NCI-H526 (cell line): Measurements from ENCODE around the gene FKBP9.
"Not testable (repeated sequence)": the region's sequence is repeated elsewhere in the genome, so short reads cannot be mapped to it uniquely, and the experiment has no call there.

ENCODE experiments used
- DNase-seq, 2 experiments: peaks; one replicate each; lab custom pipeline; 2025; lab: John Stamatoyannopoulos, UW

FKBP9 gene

GRCh38 chr7:32952876-32953275 lies 4.4 kb upstream of the FKBP9 start:
- no peak for DNase-seq

- peak; percentile 73 to 77 for DNase-seq
Measured at GRCh38 chr7:32958046-32959025, 1.1 kb downstream of the FKBP9 start.

DNA sequence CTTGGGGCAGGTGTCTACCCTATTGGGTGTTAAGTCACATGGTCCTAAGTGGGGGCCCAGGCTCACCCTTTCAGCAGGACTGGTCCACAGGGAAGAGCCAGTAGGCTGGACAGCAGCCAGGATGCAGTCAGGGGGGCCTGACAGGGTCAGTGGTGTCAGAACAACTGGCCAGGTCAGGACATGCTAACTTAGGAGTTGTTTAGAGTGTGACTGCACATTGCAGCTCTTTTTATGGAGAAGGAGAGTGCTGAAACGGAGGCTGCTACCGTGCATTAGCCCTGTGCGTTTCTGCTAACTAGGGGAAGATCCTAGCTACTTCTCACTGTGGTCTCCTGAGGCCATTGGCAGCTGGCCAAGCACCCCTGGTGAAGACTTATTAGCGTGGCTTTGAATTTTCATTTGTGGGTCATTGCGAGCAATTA lies 6.7 kb downstream of the FKBP9 start:
- peak in 1 of 2 experiments; percentile 13 for DNase-seq

DNA sequence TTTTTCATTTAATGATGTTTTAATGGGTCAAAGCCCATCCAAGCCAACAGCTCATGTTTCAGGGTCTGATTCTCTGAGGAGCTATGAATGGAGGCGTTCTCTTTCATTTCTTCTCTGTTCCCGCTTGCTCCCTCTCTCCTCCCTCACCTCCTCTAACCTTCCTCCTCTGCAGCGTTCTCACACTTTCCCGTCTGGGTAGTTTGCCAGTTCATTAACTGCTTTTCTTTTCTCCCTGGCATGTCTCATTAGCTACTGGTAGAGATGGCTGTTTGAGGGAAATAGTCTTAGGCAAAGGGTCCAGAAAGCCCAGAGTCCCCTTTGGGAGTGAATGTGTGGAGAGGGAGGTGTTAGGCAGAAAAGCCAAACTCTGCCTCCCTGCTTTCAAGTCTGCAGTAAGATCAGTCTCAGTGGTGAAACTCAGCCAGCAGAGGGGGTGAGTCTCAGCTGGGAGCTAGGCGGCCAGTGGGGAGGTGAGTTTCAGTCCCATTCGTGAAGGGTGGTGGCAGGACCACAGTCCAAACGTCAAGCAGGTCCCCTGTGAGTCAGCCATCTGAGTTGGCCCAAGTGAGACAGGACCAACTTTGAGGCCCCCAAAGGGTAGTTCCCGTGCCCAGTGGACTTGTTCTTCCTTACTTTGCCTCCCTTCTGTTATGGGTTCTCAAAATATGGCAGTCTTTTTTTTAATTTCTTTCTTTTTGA lies 7.4 kb downstream of the FKBP9 start:
- not testable (repeated sequence) for DNase-seq

DNA sequence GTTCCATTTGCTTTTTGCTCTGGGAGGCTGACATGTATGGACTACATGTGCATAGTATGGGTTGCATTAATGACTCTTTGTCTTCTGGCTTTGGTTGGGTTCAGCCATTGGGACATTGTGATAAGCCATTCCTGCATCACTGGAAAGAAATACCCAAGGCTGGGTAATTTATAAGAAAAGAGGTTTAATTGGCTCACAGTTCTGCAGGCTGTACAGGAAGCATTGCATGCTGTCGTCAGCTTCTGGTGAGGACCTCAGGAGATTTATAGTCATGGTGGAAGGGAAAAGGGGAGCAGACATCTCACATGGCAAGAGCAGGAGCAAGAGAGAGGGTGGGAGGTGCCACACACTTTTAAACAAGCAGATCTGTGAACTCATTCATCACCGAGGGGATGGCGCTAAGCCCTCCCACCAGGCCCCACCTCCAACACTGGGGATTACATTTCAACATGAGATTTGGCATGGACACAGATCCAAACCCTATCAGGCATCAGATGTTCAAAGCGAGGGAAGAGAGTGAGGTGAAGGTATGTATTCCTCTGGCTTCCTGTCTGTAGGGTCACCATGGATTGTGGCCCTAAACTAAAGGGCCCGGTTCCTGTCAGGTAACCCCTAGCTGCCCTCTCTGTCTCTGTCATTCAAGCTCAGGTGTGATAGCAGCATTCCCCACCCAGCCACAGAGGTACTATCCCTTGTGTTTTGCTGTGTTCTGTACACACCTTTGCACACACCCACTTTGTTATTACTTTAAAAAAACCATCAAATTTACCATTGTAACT lies 9.4 kb downstream of the FKBP9 start:
- not testable (repeated sequence) for DNase-seq

DNA sequence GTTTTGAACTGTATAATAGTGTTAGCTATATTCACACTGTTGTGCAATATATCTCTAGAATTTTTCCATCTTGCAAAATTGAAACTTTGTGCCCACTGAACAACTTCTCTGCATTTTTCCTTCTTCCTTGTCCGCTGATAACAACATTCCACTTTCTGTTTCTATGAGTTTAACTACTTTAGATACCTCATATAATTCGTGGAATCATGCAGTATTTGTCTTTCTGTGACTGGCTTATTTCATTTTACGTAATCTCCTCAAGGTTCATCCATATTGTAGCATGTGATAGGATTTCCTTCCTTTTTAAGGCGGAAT lies 10.0 kb downstream of the FKBP9 start:
- DNase-seq = not testable (repeated sequence)

DNA sequence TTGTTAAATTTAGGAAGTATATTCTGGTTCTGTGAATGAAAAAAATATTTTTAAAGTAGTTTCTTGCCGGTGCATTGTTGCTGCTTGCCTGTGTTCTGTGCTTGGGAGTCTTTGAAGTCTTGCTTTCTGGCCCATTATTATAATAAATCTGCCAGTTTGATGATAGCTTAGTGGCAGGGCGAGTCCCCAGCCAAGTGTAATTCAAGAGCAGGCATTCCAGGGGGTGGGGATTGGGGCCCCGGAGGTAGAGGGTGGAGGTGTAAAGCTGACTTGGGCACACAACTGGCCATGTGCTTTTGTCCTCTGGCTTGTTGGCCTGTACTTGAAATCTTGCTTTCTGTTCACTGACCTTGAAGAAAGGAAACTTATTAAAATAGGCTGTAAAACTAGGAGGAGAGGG lies 14.7 kb downstream of the FKBP9 start:
- DNase-seq = not testable (repeated sequence)

- not testable (repeated sequence) for DNase-seq
Measured at GRCh38 chr7:32977159-32977558, 19.9 kb downstream of the FKBP9 start.

GRCh38 chr7:32979246-32979645 lies 22.0 kb downstream of the FKBP9 start:
- DNase-seq = not testable (repeated sequence)

DNA sequence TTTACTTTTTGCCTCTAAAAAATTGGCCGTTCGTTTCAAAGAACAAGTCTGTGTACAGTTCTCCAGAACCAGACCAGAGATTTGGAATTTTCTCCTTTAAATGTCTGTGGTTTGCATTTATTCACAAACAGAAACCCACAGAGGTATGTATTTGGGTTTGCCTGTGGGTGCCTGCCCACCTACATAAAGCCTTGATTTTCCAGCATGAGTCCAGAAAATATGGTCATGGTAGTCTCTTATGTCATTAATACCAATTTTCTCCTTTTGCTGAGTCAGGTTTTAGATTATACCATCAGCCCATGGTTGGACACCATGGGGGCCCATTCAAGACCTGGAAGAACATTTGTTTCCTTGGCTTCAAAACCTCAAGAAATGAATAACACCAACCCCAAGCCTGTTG lies 22.7 kb downstream of the FKBP9 start:
- not testable (repeated sequence) for DNase-seq

- peak; percentile 56 for DNase-seq
Measured at GRCh38 chr7:32988148-32988547, 30.9 kb downstream of the FKBP9 start.

DNA sequence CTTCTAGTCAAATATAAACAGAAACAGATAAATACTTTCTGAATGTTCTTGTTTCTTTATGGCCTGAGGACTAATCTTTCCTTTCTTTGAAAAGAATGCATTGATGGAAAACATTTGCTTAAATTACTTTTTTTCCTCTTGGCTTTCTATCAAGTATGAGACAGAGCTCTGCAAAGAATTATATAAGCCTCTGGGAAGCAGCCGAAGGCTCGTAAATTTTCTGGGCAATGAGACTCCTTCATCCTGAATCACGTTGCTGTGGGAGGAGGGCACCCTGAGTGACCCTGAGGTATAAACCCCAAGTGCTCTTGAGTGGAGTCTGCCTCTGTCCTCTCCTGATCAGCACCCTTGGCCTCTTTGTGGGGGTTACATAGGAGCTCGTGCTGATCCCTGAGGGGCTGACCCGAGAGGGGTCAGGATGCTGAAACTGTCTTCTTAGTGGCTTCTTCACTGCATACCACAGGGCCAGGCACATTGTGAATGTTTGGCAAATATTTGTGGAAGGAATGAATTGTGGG lies 33.9 kb downstream of the FKBP9 start:
- not testable (repeated sequence) for DNase-seq

GRCh38 chr7:32991975-32992700 lies 34.9 kb downstream of the FKBP9 start:
- not testable (repeated sequence) for DNase-seq

- DNase-seq = not testable (repeated sequence)
Measured at GRCh38 chr7:32992750-32993149, 35.5 kb downstream of the FKBP9 start.

- DNase-seq = peak in 1 of 2 experiments; percentile 35
Measured at GRCh38 chr7:32997956-32998355, 40.7 kb downstream of the FKBP9 start.

GRCh38 chr7:32998361-32999171 lies 41.3 kb downstream of the FKBP9 start:
- peak; percentile 66 to 69 for DNase-seq

- not testable (repeated sequence) for DNase-seq
Measured at GRCh38 chr7:32999380-32999779, 42.1 kb downstream of the FKBP9 start.

- peak in 1 of 2 experiments; percentile 14 for DNase-seq
Measured at GRCh38 chr7:33003111-33003510, 45.9 kb downstream of the FKBP9 start.

DNA sequence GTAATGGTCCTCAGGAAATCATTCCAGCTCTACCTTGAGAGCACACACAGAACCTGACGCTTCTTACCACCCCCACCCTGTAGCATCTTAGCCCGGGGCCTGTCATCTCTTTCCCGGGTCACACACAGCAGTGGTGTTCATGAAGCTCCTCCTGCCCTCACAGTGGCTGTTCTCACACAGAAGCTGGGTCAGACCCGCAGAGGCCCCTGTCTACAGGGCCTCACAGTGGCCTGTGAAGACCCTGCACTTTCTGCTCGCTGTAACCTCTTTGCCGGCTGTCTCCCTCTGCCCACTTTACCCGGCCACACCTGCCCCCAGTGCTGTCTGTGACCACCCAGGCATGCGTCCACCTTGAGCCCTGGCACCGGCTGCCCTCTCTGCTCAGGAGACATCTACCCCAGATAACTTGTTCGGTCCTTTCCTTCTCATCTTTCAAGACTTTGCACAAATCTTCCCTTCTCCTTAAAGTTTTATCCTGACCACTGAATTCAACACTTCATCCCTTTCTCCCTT lies 46.9 kb downstream of the FKBP9 start:
- not testable (repeated sequence) for DNase-seq

- DNase-seq = not testable (repeated sequence)
Measured at GRCh38 chr7:33005193-33005592, 48.0 kb downstream of the FKBP9 start.
